HepG2 (cell line): Measurements from ENCODE around the gene GNG7. TPM values are rescaled to one million over a fixed set of nuclear protein-coding genes. Genes with fewer than 3 reads are reported as not detected.

Source experiments
- ARID5B ChIP-seq: IDR thresholded peaks from 2 replicates; pipeline ENCODE4 v1.4.0; 2020; ENCODE audit warnings: mild to moderate bottlenecking, missing genetic modification reagents
- ATF4 ChIP-seq, 2 experiments: fragments of 450-650 bp in 1 of 2; sonication (generic) in 1 of 2; formaldehyde crosslinking; IDR thresholded peaks; 2 replicates each; pipeline versions ENCODE4 v1.5.0 to v1.8.0; 2020 to 2022; ENCODE audit warnings: mild to moderate bottlenecking in 1 of 2, missing genetic modification reagents in 1 of 2
- KDM4B ChIP-seq: sonication (generic); formaldehyde crosslinking; IDR thresholded peaks from 2 replicates; pipeline ENCODE4 v1.4.0; 2020; ENCODE audit warnings: missing genetic modification reagents
- MEF2D ChIP-seq: sonication (generic); formaldehyde crosslinking; IDR thresholded peaks from 2 replicates; pipeline ENCODE4 v1.5.1; 2020; ENCODE audit warnings: mild to moderate bottlenecking, missing genetic modification reagents
- MTA3 ChIP-seq: sonication (generic); formaldehyde crosslinking; IDR thresholded peaks from 2 replicates; pipeline ENCODE4 v1.4.0; 2020; ENCODE audit warnings: missing genetic modification reagents
- MTF1 ChIP-seq: sonication (generic); formaldehyde crosslinking; IDR thresholded peaks from 2 replicates; pipeline ENCODE4 v1.5.0; 2020; ENCODE audit warnings: missing genetic modification reagents
- NCOA5 ChIP-seq: sonication (generic); formaldehyde crosslinking; IDR thresholded peaks from 2 replicates; pipeline ENCODE4 v1.4.0; 2020; ENCODE audit warnings: missing genetic modification reagents
- NFIB ChIP-seq: sonication (generic); formaldehyde crosslinking; IDR thresholded peaks from 2 replicates; pipeline ENCODE4 v1.9.0; 2021; ENCODE audit warnings: missing genetic modification reagents, mild to moderate bottlenecking, borderline replicate concordance
- POLR2AphosphoS5 ChIP-seq: IDR thresholded peaks from 2 replicates; pipeline ENCODE4 v1.6.1; 2012; ENCODE audit warnings: low read depth, low read length
- RBAK ChIP-seq: sonication (generic); formaldehyde crosslinking; IDR thresholded peaks from 2 replicates; pipeline ENCODE4 v1.5.1; 2020; ENCODE audit warnings: mild to moderate bottlenecking, missing genetic modification reagents
- RNF2 ChIP-seq: fragments of 450-650 bp; conservative IDR thresholded peaks from 2 replicates; pipeline ENCODE4 v1.6.1; 2016; ENCODE audit warnings: low read depth
- SOX6 ChIP-seq, 2 experiments: fragments of 450-650 bp in 1 of 2; sonication (generic) in 1 of 2; formaldehyde crosslinking in 1 of 2; IDR thresholded peaks; 2 replicates each; pipeline versions ENCODE4 v1.4.0 to v1.6.1; 2017 to 2020; ENCODE audit warnings: antibody characterized with exemption in 1 of 2, mild to moderate bottlenecking in 1 of 2, missing genetic modification reagents in 1 of 2
- TBL1XR1 ChIP-seq: fragments of 150-350 bp; IDR thresholded peaks from 2 replicates; pipeline ENCODE4 v1.6.1; 2014; ENCODE audit warnings: borderline replicate concordance, low read length; ENCODE audit not compliant: partially characterized antibody
- ZNF367 ChIP-seq: sonication (generic); formaldehyde crosslinking; IDR thresholded peaks from 2 replicates; pipeline ENCODE4 v1.4.0; 2020; ENCODE audit warnings: missing genetic modification reagents, borderline replicate concordance
- ZNF576 ChIP-seq: sonication (generic); formaldehyde crosslinking; IDR thresholded peaks from 2 replicates; pipeline ENCODE4 v1.4.0; 2020; ENCODE audit warnings: mild to moderate bottlenecking, missing genetic modification reagents
- ZNF687 ChIP-seq: sonication (generic); formaldehyde crosslinking; IDR thresholded peaks from 2 replicates; pipeline ENCODE4 v1.5.1; 2020; ENCODE audit warnings: mild to moderate bottlenecking, missing genetic modification reagents, moderate library complexity
- ZNF770 ChIP-seq: sonication (generic); formaldehyde crosslinking; IDR thresholded peaks from 2 replicates; pipeline ENCODE4 v1.5.0; 2020; ENCODE audit warnings: mild to moderate bottlenecking, missing genetic modification reagents
- polyA plus RNA-seq, 8 experiments: library from polyadenylated mRNA; depleted of rRNA in 3 of 8; stranded (reverse) in 7 of 8; unstranded in 1 of 8; fragments of >200 nt; fragmentation: Illumina TruSeq in 4 of 8; extraction: Trizol in 4 of 8; gene quantifications; 2 replicates each; pipeline versions ENCODE4 v1.2.1 to v1.2.3, GENCODE V29; 2011 to 2016; ENCODE audit warnings: low read depth in 4 of 8, missing spikeins in 1 of 8, mixed read lengths in 1 of 8; ENCODE audit not compliant: insufficient read depth in 1 of 8
- total RNA-seq, 5 experiments: library from RNA; depleted of rRNA; stranded (reverse); fragments of >200 nt; fragmentation: Illumina TruSeq; extraction: Trizol; gene quantifications; 2 replicates each; pipeline ENCODE4 v1.2.3, GENCODE V29; 2016; ENCODE audit warnings: low read depth in 1 of 5

Gene GNG7
- total and polyA plus RNA-seq, 2 of the 13 experiments (the other 11 are each of a cell fraction or from before 2014, with no cell fraction given): 1.4 to 3.3 TPM

- TF ChIP-seq ZNF576 (CRISPR knock-in tag) (0 out of 2 replicates have a peak, but pooled peaks have one; percentile 26), MTA3 (CRISPR knock-in tag) (0 out of 2 replicates have a peak, but pooled peaks have one; percentile 87), ZNF687 (CRISPR knock-in tag) (peak; percentile 82), ATF4 (CRISPR knock-in tag; IDR thresholded peaks at IDR 0.05) (peak in 1 of 2 experiments; percentile 81; a peak in 2 of 4 replicates), ARID5B (peak; percentile 84), ZNF367 (CRISPR knock-in tag) (no peak; the same call in 1 of the 2 replicates), POLR2AphosphoS5 (no peak), ZNF770 (CRISPR knock-in tag) (peak; percentile 64; the same call in 1 of the 2 replicates), MTF1 (CRISPR knock-in tag) (peak; percentile 90; the same call in 1 of the 2 replicates), RNF2 (no peak), TBL1XR1 (peak; percentile 39), SOX6 (IDR thresholded peaks at IDR 0.05) (no peak), SOX6 (CRISPR knock-in tag; IDR thresholded peaks at IDR 0.05) (peak; percentile 26; the same call in 1 of the 2 replicates), KDM4B (CRISPR knock-in tag) (peak; percentile 99), RBAK (no peak), MEF2D (peak; percentile 88), NFIB (CRISPR knock-in tag) (no peak), NCOA5 (no peak)
These were observed 37.3 kb upstream of the GNG7 start, which contains the start of gene SLC39A3 (continued) for GRCh38 chr19:2739602-2740313.
